PC-9 (cell line): ENCODE results near the gene TENM4. TPM values are rescaled to one million over a fixed set of nuclear protein-coding genes. Genes with fewer than 3 reads are reported as not detected.

ENCODE experiments used
- BruUV-seq: library from RNA; stranded (reverse); fragments of 400-500 nt; replicated peaks from 2 replicates; lab custom pipeline; 2021; lab: Mats Ljungman, UMichigan
- CTCF ChIA-PET: fragments of 300-600 bp; sonication (Branson Sonifier 250); formaldehyde crosslinking; loops from one replicate; lab custom pipeline; 2022; ENCODE audit warnings: antibody characterized with exemption; lab: Charles Lee
- POLR2A ChIA-PET: fragments of 300-600 bp; sonication (Branson Sonifier 250); formaldehyde crosslinking; loops from one replicate; lab custom pipeline; 2022; ENCODE audit warnings: antibody characterized with exemption; ENCODE audit not compliant: unreplicated experiment; lab: Charles Lee
- DNase-seq, 2 experiments: peaks; one replicate each; pipeline versions ENCODE4 v3.0.0 to v3.0.0-alpha.2; 2015 to 2022; ENCODE audit warnings: mixed read lengths in 1 of 2
- H2AFZ ChIP-seq: fragments of 200-600 bp; sonication (generic); 2 replicates; pipeline ENCODE4 v1.8.1; 2017; ENCODE audit warnings: antibody characterized with exemption
- H3F3A ChIP-seq: fragments of 200-600 bp; sonication (generic); 2 replicates; pipeline ENCODE4 v1.8.1; 2017; ENCODE audit warnings: antibody characterized with exemption, mild to moderate bottlenecking, low read depth; ENCODE audit not compliant: insufficient read depth
- H3K27ac ChIP-seq: fragments of 200-600 bp; sonication (generic); 2 replicates; pipeline ENCODE4 v1.6.1; 2016; ENCODE audit warnings: mixed run types
- H3K27me3 ChIP-seq: fragments of 200-600 bp; sonication (generic); 2 replicates; pipeline ENCODE4 v1.6.1; 2016; ENCODE audit warnings: low read depth, mixed run types; ENCODE audit not compliant: insufficient read depth
- H3K36me3 ChIP-seq: fragments of 200-600 bp; sonication (generic); 2 replicates; pipeline ENCODE4 v1.6.1; 2016; ENCODE audit warnings: low read depth, mixed run types
- H3K4me1 ChIP-seq: fragments of 200-600 bp; sonication (generic); replicated peaks from 2 replicates; pipeline ENCODE4 v1.6.1; 2016; ENCODE audit warnings: mixed run types; ENCODE audit not compliant: insufficient read depth
- H3K4me2 ChIP-seq: fragments of 200-600 bp; sonication (generic); 2 replicates; pipeline ENCODE4 v1.6.1; 2017; ENCODE audit warnings: mixed run types
- H3K4me3 ChIP-seq: fragments of 200-600 bp; sonication (generic); 2 replicates; pipeline ENCODE4 v1.6.1; 2016; ENCODE audit warnings: mixed run types
- H3K79me2 ChIP-seq: fragments of 200-600 bp; sonication (generic); 2 replicates; pipeline ENCODE4 v1.6.1; 2017; ENCODE audit warnings: low read depth, mixed run types
- H3K9me2 ChIP-seq: fragments of 200-600 bp; sonication (generic); 2 replicates; pipeline ENCODE4 v1.8.1; 2017; ENCODE audit warnings: mild to moderate bottlenecking; ENCODE audit not compliant: insufficient read depth
- H3K9me3 ChIP-seq: fragments of 200-600 bp; sonication (generic); 2 replicates; pipeline ENCODE4 v1.8.1; 2016; ENCODE audit warnings: low read depth; ENCODE audit not compliant: insufficient read depth
- H4K20me1 ChIP-seq: fragments of 200-600 bp; sonication (generic); 2 replicates; pipeline ENCODE4 v1.8.1; 2017; ENCODE audit not compliant: insufficient read depth
- EZH2 ChIP-seq: fragments of 200-600 bp; sonication (generic); IDR thresholded peaks from 2 replicates; pipeline ENCODE4 v1.8.0; 2017; ENCODE audit warnings: antibody characterized with exemption, low read depth
- intact Hi-C: fragments of 100-400 bp; cut with micrococcal nuclease; formaldehyde crosslinking; loops from one replicate; pipeline ENCODE4 v1.10.0; 2022; ENCODE audit not compliant: unreplicated experiment
- total RNA-seq: library from RNA; stranded (reverse); gene quantifications from 2 replicates; pipeline ENCODE4 v1.2.3, GENCODE V29; 2021
- TF ChIP-seq, protein P1 (sequence below): fragments of 200-600 bp; sonication (generic); conservative IDR thresholded peaks from 2 replicates; pipeline ENCODE4 v1.6.1; 2017; ENCODE audit warnings: mixed run types, antibody characterized with exemption, mild to moderate bottlenecking, moderate library complexity

TENM4 gene
- total RNA-seq, 1 experiment from 2014 or later = not detected

DNA sequence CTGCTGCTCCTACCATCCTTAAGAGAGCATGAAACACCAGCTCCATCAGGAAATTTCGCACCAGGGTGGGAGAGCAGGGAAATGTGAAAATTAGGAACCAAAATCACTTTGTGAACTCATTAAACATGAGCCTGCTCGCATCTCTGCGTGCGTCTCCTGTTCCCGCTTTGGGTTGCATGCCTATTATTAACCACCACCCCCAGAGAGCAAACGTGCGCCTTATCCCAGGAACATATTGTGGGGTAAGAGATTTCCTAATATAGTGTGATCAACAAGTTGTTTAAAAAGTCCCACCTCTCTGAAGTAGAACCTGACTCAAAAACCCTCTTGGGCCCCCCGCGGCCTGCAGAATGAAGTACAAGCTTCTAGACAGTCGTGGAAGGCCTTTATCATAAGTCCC, 115.0 kb downstream of the TENM4 start:
- H2AFZ ChIP-seq = no peak overlapping the region
- H3K4me2 ChIP-seq = no peak overlapping the region
- CTCF ChIA-PET = no interaction called here
- H3K9me2 ChIP-seq = no peaks in the 10 kb centered on the region
- intact Hi-C loops = no loop called here
- BruUV-seq = no TSS peak
- DNase-seq = no peak
- TF ChIP-seq, protein P1, sequence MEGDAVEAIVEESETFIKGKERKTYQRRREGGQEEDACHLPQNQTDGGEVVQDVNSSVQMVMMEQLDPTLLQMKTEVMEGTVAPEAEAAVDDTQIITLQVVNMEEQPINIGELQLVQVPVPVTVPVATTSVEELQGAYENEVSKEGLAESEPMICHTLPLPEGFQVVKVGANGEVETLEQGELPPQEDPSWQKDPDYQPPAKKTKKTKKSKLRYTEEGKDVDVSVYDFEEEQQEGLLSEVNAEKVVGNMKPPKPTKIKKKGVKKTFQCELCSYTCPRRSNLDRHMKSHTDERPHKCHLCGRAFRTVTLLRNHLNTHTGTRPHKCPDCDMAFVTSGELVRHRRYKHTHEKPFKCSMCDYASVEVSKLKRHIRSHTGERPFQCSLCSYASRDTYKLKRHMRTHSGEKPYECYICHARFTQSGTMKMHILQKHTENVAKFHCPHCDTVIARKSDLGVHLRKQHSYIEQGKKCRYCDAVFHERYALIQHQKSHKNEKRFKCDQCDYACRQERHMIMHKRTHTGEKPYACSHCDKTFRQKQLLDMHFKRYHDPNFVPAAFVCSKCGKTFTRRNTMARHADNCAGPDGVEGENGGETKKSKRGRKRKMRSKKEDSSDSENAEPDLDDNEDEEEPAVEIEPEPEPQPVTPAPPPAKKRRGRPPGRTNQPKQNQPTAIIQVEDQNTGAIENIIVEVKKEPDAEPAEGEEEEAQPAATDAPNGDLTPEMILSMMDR = no peak
- no peak for TF ChIP-seq EZH2
- no peak overlapping the region for H3K27ac ChIP-seq
- peaks cover 39% of the 10 kb centered on the region; the same call in 1 of the 2 replicates for H3K27me3 ChIP-seq
- POLR2A ChIA-PET = no interaction called here
- no peak overlapping the region for H3K4me3 ChIP-seq
- no peaks in the 10 kb centered on the region for H4K20me1 ChIP-seq
- no peaks in the 10 kb centered on the region for H3K9me3 ChIP-seq
- H3K36me3 ChIP-seq = no peaks in the 10 kb centered on the region
- no peaks in the 10 kb centered on the region for H3K4me1 ChIP-seq
- H3K79me2 ChIP-seq = no peaks in the 10 kb centered on the region
- no peaks in the 10 kb centered on the region for H3F3A ChIP-seq

DNA sequence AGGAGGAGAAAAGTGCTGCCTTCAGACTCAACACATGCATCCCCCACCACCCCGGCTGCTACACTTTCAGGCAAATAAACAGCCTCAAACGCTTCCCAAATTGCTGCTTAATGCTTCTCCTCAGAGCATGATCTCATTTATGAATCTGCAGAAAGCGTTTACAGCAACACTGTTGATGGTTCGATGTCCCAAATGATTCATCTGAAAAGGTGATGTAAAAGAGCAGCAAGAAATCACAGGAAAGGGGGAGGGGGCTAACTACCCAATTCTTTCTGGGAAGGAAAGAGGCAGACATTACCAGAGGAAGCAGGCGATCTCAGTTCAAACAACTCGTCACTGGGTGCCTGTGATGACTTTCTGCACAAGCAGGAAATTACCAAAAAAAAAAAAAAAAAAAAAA, 119.6 kb downstream of the TENM4 start:
- Histone ChIP-seq H3K36me3 (no peaks in the 10 kb centered on the region), H3F3A (no peaks in the 10 kb centered on the region), H3K4me2 (no peak overlapping the region), H3K79me2 (no peaks in the 10 kb centered on the region), H4K20me1 (no peaks in the 10 kb centered on the region), H3K4me3 (no peak overlapping the region), H3K27ac (no peak overlapping the region), H3K9me2 (no peaks in the 10 kb centered on the region), H3K4me1 (no peaks in the 10 kb centered on the region), H3K9me3 (no peaks in the 10 kb centered on the region), H3K27me3 (peaks cover 34% of the 10 kb centered on the region), H2AFZ (no peak overlapping the region)
- intact Hi-C loops = no loop called here
- DNase-seq = no peak
- CTCF ChIA-PET = interaction anchor here (0.5 kb wide), 1 partner anchor 23 kb away, joined by 3 read pairs; no protein-coding TSS in a partner anchor
- TF ChIP-seq, protein P1 = no peak
- no peak for TF ChIP-seq EZH2
- BruUV-seq = no TSS peak
- POLR2A ChIA-PET = no interaction called here

DNA sequence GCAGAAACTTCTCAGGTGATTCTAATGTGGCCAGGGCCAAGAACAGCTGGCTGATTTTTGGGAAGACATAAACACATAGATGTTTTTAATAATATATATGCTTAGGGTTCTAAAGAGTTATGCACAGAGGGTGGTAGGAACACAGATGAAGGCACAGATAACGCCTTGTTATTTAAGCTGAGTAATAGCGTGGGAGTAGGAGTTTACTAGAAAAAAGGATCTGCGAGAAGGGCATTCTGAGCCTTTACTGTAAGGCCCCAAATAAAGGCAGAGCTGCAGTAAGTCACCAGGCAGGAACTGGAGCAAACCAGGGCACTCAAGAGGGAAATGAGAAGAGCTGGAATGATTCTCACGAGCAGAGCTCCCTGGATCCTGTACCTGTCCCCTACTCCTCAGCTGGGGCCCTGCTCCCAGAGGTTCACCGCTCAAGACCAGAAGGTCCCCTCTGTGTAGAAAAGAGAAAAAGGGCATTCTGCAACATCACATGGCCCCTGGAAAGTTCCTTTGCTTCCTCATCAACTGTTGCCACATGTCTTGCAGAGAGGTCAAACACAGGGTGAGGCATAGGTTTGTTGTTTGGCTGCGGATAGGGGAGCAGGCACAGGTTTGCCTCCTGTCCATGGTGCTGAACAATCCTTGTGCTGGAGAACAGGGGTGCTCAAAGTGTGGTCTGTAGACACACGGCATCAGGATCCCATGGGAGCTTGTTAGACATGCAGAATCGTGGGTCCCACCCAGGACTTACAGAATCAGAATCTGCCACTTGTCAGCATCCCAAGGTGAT, 125.7 kb downstream of the TENM4 start:
- no TSS peak for BruUV-seq
- ChIA-PET CTCF (no interaction called here), POLR2A (no interaction called here)
- Histone ChIP-seq H3K27ac (no peak overlapping the region), H2AFZ (no peak overlapping the region), H3K9me2 (no peaks in the 10 kb centered on the region), H4K20me1 (no peaks in the 10 kb centered on the region), H3K27me3 (peaks cover 45% of the 10 kb centered on the region), H3K36me3 (no peaks in the 10 kb centered on the region), H3K79me2 (no peaks in the 10 kb centered on the region), H3K9me3 (no peaks in the 10 kb centered on the region), H3K4me1 (no peaks in the 10 kb centered on the region), H3K4me3 (no peak overlapping the region), H3F3A (no peaks in the 10 kb centered on the region), H3K4me2 (no peak overlapping the region)
- intact Hi-C loops = no loop called here
- TF ChIP-seq, protein P1 = no peak
- no peak for TF ChIP-seq EZH2
- no peak for DNase-seq
